Breast epithelium (tissue), 3 donors: ENCODE results near the gene DKK3.

Experiments
- CTCF ChIP-seq, 3 donors: fragments of 450-650 bp; IDR thresholded peaks; one replicate each; pipeline ENCODE4 v1.5.1; 2016 to 2017; ENCODE audit warnings: antibody characterized with exemption in 3 of 3, mild to moderate bottlenecking in 3 of 3, moderate library complexity in 3 of 3
- POLR2A ChIP-seq: fragments of 450-650 bp; IDR thresholded peaks from one replicate; pipeline ENCODE4 v1.6.1; 2016; ENCODE audit warnings: antibody characterized with exemption, mild to moderate bottlenecking, moderate library complexity
- POLR2AphosphoS5 ChIP-seq, 3 donors: sonication (generic); formaldehyde crosslinking; IDR thresholded peaks; one replicate each; pipeline ENCODE4 v1.6.1; 2017; ENCODE audit warnings: antibody characterized with exemption in 3 of 3

GRCh38 chr11:11967669-11968510 lies 40.5 kb downstream of the DKK3 start:
- TF ChIP-seq CTCF (IDR thresholded peaks at IDR 0.05) (no peak), POLR2AphosphoS5 (IDR thresholded peaks at IDR 0.05) (no peak), POLR2A (no peak)
